ENCODE results near the gene SLC39A2.
"Not testable (repeated sequence)": the region's sequence is repeated elsewhere in the genome, so short reads cannot be mapped to it uniquely, and the experiment has no call there.

The SLC39A2 gene

GRCh38 chr14:20997564-20997963, 1.5 kb upstream of the SLC39A2 start:
- DNase-seq: no peak

GRCh38 chr14:20998139-20998538, 954 bp upstream of the SLC39A2 start:
- no peak for DNase-seq

GRCh38 chr14:20999591-20999990, 498 bp downstream of the SLC39A2 start:
- no peak for DNase-seq

- no peak for DNase-seq
These were observed 2.1 kb downstream of the SLC39A2 start for GRCh38 chr14:21001218-21001617.

GRCh38 chr14:21003788-21004346, 4.8 kb downstream of the SLC39A2 start:
- DNase-seq: no peak

- not testable (repeated sequence) for DNase-seq
These were observed 10.6 kb downstream of the SLC39A2 start for GRCh38 chr14:21009721-21010120.

GRCh38 chr14:21011136-21011535, 12.0 kb downstream of the SLC39A2 start:
- no peak for DNase-seq

GRCh38 chr14:21014761-21015190, 15.7 kb downstream of the SLC39A2 start:
- DNase-seq: peak; percentile 96

- no peak for DNase-seq
These were observed 16.2 kb downstream of the SLC39A2 start for GRCh38 chr14:21015312-21015711.

- no peak for DNase-seq
These were observed 17.5 kb downstream of the SLC39A2 start for GRCh38 chr14:21016413-21017190.

- DNase-seq: no peak
These were observed 18.6 kb downstream of the SLC39A2 start for GRCh38 chr14:21017528-21018245.

- DNase-seq: no peak
These were observed 19.2 kb downstream of the SLC39A2 start for GRCh38 chr14:21018286-21018685.

GRCh38 chr14:21018781-21019180, 19.7 kb downstream of the SLC39A2 start:
- DNase-seq: no peak

GRCh38 chr14:21019366-21019765, 20.3 kb downstream of the SLC39A2 start:
- DNase-seq: no peak

GRCh38 chr14:21020977-21021545, 22.0 kb downstream of the SLC39A2 start:
- no peak for DNase-seq

- no peak for DNase-seq
These were observed 23.6 kb downstream of the SLC39A2 start for GRCh38 chr14:21022686-21023085.

- DNase-seq: peak; percentile 30
These were observed 24.1 kb downstream of the SLC39A2 start for GRCh38 chr14:21023174-21023573.

GRCh38 chr14:21023817-21024584, 24.9 kb downstream of the SLC39A2 start:
- DNase-seq: no peak

GRCh38 chr14:21024585-21025370, 25.7 kb downstream of the SLC39A2 start, which contains the start of gene NDRG2:
TSS of gene NDRG2 (minus strand) at chr14:21025061. CDS start at chr14:21023315, 1,746 bp downstream.
- DNase-seq: peak; percentile 75

GRCh38 chr14:21025371-21026273, 26.5 kb downstream of the SLC39A2 start:
- DNase-seq: peak; percentile 87
